ENCODE data around the gene CIDEB.

DNA sequence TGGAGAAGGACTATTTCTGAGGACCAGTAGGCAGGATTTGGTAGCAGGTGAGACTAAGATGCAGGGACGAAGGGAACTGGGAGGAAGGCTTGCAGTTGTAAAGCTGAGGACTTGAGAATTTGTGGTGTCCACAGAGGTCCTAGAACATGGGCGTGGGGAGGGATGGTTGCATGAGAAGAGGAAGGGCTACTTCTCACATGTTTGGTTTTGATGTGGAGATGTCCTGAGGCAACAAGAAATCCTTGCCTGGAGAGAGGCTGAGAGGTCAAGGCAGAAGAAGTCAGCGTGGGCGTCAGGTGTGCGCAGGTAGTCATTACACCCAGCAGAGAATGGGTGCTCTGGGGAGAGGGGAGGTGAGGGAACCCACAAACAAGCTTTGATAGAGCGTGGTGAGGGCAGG, 30.7 kb downstream of the CIDEB start:
- TF ChIP-seq, protein P1, sequence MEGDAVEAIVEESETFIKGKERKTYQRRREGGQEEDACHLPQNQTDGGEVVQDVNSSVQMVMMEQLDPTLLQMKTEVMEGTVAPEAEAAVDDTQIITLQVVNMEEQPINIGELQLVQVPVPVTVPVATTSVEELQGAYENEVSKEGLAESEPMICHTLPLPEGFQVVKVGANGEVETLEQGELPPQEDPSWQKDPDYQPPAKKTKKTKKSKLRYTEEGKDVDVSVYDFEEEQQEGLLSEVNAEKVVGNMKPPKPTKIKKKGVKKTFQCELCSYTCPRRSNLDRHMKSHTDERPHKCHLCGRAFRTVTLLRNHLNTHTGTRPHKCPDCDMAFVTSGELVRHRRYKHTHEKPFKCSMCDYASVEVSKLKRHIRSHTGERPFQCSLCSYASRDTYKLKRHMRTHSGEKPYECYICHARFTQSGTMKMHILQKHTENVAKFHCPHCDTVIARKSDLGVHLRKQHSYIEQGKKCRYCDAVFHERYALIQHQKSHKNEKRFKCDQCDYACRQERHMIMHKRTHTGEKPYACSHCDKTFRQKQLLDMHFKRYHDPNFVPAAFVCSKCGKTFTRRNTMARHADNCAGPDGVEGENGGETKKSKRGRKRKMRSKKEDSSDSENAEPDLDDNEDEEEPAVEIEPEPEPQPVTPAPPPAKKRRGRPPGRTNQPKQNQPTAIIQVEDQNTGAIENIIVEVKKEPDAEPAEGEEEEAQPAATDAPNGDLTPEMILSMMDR (conservative IDR thresholded peaks at IDR 0.05; ENCODE audit: low read depth, low read length) = no peak
- TF ChIP-seq RCOR1 (IDR thresholded peaks at IDR 0.05; ENCODE audit: insufficient replicate concordance, low read length) (no peak), POLR2A (IDR thresholded peaks at IDR 0.05; ENCODE audit: low read depth, low read length) (no peak), MAZ (IDR thresholded peaks at IDR 0.05; ENCODE audit: borderline replicate concordance, low read depth, low read length) (no peak), SMC3 (IDR thresholded peaks at IDR 0.05; ENCODE audit: low read depth, low read length) (no peak)
- TF ChIP-seq, protein P2, sequence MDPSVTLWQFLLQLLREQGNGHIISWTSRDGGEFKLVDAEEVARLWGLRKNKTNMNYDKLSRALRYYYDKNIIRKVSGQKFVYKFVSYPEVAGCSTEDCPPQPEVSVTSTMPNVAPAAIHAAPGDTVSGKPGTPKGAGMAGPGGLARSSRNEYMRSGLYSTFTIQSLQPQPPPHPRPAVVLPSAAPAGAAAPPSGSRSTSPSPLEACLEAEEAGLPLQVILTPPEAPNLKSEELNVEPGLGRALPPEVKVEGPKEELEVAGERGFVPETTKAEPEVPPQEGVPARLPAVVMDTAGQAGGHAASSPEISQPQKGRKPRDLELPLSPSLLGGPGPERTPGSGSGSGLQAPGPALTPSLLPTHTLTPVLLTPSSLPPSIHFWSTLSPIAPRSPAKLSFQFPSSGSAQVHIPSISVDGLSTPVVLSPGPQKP (IDR thresholded peaks at IDR 0.05; ENCODE audit: borderline replicate concordance, low read depth, low read length) = no peak
